ENCODE measurements around the gene SLC17A4.
A peak's percentile ranks its signal among the peaks of the same experiment; 100 is the strongest.

The SLC17A4 gene

DNA sequence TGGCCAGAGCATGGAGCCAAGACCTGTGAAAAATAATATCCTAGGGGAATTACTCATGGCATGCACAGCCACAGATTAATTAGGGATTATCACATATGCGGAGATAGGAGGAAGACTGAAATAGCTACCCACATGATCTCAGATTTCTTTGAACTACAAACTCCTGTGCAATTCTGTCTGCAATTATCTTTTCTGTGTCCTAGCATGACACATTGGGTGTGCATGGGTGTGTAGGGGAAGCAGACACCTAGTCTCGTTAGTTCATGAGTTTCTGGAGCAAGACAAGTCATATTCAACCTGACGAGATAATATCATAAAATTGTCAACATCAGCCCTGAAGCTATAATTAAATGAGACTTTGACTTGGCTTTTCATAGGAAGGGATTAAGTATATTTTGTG, 3.6 kb upstream of the SLC17A4 start:
- no peak for DNase-seq (ENCODE audit: low read depth)

DNA sequence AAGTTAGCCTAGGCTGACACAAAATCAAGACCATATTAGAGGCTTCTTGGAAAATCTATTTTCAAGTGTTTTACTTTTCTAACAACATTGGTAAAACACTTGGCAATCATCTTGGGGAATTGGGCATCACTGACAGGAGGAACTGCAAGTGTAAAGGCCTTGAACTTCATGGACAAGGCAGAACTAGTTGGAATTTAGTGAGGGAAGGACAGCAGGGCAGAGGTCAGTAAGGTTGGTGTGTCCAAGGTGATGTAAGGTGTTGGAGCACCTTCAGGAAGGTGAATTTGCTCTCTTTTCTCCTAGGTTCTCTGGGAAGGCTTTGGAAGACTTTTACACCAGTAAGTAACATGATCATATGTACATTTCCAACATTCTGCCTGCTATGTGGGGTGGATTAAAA, 1.5 kb upstream of the SLC17A4 start:
- DNase-seq (ENCODE audit: low read depth) = no peak

DNA sequence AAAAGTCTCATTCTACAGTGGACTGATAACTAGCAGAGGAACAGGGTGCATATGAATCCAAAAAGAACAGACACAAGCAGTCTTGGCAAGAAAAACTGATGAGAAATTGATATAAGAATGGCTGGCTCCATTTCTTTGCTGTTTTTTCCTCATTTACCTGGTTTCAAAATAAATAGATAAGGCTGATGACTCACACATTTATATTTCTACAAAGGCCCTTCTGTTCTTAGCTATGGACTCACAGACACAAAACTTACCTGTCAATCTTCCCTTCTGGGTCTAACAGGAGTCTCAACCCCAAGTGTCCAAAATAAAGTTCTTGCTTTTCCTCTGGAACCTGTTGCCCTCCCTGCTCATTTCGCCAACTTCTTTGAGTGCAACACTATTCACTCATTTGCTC, 941 bp downstream of the SLC17A4 start:
- DNase-seq (ENCODE audit: low read depth) = no peak

DNA sequence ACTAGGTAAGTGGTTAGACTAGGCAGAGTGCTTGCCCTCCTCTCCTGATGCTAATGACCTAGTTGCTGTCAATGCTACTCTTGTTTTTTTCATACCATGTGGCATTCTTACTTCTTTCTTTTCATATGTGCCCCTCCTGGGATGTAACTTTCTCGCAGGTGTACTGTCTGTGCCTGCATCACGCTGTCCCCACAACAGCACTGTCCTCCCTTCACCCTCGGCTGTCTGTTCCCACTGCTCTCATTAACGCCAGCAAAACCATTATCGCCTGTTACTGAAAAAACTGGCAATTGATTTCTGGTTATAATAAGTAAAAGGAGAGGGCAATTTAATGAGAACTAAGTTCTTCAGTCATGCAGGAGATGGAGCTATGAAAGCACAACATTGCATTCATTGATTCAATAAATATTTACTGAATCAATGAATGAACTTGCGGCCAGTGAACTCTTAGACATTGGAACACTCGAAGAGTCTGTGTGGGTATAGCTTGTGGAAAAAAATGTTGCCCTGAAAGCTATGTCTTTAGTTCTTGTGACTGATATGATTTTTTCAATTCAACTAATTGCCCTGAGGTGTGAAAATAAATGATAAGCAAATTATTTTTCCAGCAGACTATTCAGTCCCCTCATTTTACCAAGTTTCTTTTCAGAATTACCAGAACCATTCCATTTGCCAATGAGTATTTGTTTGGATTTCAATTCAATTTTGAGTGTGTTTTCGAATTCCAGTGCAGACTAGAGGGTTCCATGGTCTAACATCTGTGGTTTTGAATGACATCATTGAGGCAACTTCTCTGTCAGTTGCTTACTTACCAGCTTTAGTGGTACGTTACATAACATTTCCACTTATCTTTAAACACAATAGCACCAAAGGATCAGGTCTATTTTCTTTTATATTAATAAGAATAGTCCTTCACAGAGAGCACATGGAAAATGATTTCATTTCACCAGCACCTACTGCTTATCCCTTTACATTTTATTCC, 2.1 kb downstream of the SLC17A4 start:
- no peak for DNase-seq (ENCODE audit: low read depth)

DNA sequence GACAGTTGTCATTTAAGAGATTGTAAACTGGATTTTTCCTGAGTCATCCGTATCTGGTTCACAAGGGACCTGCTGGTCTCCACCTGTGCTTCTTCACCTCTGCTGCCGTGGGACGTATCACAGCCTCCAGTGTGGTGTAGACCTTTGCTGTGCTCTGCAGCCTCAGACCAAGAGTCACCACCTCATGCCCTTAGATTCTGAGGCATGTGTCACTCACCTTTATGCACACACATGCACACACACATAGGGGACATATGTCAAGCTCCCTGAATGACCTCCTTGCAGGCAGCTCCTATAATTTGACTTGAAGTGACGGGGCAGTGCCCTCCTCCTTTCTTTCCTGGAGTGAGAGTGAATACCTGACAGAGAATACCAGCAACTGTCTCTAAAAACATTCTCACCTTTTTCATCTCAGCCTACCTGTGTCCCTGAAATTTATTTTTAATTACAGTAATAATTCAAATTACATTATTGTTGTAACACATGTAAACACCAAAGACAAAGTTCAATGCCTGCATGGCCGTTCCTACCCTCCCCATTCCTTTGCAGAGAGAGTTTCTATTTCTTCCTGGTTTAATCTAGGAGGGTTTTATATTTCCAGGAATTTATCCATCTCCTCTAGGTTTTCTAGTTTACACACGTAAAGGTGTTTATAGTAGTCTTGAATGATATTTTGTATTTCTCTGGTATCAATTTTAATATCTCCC, 3.5 kb downstream of the SLC17A4 start:
- no peak for DNase-seq (ENCODE audit: low read depth)

DNA sequence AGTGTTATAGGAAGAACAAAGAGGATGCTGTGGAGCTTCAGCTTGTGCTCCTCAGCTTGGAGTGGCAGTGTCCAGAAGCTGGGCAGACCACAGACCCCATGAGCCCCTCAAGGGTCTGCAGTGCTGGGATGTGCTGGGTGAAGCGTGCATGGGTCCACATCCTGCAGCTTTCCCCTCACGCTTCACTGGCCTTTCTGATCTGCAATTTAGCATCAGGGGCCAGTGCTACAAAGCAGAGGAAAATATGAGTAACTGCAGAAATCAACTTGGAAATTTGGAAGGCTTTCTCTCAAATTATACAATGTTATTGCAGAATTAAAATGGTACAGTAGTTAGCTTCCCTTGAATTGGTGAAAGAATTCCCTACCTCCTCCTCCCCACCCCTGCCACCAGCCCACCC, 10.1 kb downstream of the SLC17A4 start:
- no peak for DNase-seq (ENCODE audit: low read depth)

DNA sequence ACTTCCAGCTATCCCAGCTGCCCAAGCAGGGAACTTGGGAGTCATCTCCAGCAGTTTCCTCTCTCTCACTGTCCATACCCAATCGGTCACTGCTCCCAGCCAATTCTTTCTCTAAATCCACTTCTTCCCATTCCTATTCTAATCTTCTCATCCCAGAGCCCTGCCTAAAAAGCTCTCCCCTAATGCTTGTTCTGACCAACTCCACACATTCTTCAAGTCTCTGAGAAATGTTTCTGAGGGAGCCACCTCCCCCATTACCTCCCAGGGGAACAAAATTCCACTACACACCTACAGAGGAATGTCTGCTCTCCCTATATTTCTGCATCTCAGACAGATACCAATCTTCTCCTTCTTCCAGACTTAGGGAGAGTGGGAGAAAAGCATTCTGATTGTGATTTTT, 14.0 kb downstream of the SLC17A4 start:
- no peak for DNase-seq (ENCODE audit: low read depth)

DNA sequence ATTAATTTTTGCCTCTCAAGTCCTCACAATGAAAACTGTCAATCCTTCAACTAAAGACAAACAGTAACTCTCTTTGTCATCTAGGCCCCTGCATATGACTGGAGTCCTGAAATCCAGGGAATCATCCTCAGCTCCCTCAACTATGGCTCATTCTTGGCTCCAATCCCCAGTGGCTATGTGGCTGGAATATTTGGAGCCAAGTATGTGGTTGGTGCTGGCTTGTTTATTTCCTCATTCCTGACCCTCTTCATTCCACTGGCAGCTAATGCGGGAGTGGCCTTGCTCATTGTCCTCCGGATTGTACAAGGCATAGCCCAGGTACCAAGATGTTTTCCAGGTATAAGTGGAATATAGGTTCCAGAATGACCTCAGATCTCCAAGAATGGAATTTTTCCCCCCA, 15.4 kb downstream of the SLC17A4 start:
- no peak for DNase-seq (ENCODE audit: low read depth)

DNA sequence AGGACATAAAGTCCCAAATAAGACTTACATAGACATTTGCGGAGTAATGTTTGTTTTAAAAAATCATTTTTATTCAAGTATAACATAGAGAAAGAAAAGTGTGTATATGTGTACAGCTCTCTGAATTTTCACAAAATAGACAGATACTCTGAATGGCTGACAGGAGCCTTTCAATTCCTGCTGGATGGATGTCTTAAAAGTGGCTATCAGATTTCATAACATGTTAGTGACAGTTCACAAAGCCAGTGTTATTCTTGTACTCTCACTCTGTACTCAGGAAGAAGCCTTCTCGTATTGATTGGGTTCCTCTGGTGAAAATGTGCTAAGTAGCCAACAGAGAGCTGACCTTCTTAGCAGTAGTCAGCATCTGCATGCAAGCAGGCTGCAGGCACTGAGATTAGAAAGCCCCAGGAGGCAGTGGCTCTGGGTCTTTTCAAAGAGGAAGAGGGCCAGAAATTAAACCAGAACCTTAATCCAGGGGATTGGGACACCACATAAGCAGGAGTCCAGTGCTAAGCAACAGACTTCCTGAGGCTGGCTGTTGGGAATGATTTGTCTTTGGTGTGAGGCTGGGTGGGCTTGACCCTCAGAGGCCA, 19.7 kb downstream of the SLC17A4 start:
- no peak for DNase-seq (ENCODE audit: low read depth)

DNA sequence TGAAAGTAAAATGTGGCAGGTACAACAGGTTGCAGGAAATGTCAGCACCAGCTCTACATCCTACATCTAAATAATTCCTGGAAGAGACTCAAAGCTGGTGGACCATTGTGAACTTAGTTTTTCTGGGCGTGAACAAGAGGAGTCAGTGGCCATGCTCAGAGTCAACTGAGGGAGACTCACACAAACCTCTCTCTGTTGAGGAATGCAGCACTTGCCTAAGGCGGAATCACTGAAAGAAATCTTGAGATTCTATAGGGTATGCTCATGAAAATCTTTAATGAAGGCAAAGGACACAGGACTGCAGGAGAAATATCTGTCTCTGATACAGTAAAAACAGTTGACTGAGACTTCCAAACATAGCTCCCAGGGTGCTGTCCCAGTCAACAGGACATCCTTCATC, 22.5 kb downstream of the SLC17A4 start:
- DNase-seq (ENCODE audit: low read depth) = no peak

DNA sequence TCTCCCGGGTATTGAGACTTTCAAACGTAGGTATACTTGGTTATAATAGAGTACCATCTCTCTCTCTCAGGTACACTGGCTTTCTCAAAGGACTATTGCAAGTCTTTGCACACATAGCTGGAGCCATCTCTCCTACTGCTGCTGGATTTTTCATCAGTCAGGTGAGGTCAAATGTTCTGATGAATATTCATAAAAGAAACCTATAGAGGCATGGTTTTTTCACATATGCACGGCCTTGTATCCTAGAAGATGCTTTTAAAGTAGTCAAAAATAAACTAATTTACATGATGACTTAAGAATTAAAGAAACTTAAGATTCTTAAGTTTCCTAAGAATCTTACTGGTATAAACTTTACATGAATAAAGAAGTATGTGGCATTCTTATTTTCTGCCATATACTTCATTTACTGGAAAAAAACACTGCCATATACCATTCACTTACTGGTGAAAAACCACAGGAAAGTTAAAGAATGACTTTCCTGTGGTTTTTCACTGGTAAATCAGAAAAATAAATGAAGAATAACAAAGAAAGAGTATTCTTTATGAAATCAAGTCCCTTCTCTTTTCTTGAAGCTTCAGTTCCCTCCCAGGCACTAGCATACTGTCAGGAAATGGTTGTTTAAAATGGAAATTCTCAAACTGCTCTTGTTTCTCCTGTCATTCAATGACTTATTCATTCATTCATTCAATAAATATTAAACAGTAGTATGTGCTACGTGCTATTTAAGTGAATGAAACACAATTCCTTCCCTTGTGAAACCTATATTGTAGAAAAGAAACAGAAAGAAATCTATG, 23.5 kb downstream of the SLC17A4 start:
- no peak for DNase-seq (ENCODE audit: low read depth)

DNA sequence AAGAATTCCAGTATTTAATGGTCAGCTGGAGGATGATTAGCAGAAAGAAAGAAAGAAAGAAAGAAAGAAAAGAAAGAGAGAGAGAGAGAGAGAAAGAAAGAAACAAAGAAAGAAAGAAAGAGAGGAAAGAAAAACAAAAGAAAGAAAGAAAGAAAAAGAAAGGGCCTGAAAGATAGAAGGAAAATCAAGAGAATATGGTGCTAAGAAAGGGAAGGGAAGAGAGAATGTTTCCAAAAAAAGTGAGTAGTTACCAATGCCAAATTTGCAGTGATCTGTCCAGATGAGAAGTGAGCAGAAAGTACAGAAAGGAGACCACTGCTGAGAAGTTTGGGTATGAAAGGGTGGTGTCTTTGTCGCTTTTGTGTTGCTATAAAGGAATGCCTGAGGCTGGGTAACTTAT, 26.6 kb downstream of the SLC17A4 start:
- no peak for DNase-seq (ENCODE audit: low read depth)

DNA sequence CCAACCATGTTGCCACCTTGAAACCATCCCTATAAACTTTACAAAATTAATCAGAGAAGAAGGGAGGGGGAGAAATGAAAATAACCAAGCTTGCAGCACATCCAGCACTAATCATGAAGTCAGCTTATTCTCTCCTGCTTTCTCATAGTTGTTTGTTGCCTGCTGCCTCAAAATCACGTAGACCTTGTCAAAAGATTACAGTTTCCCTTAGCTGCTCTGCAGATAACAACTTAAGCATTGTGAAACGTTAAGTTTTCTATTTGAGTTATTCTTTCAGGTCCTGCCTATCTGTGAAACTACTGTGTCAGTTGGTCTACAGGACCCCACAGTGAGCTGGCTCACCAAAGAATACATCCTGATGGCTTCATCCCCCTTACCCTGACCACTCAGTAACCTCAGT, 32.9 kb downstream of the SLC17A4 start:
- DNase-seq (ENCODE audit: low read depth) = no peak

DNA sequence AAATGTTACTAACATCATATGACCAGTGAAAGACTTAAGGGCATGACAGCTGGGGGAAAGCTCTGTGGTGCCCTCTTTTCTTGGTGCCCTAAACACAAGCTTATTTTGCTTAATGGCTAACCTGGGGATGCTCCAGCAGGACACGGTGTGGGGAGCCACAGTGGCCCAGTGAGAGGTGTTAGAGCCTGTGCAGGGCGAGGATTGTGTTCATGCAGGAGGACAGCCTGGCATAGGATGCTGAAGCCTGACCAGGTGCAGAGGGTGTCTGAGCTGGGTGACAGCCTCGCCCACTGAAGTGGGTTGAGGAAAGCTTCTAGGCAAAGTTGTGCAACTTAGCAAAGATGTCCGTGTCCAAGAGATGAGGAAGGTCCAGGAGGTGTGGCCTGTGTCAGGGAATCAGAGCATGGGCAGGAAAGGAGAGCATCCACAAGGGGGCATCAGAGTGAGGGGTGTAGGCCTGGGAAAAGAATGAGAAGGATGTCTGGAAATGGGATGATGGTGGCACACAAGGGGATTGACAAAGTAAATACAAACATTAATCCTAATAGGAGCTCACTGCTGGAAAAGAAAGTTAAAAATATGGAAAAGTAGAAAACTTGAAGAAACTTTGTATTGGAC, 33.9 kb downstream of the SLC17A4 start:
- DNase-seq (ENCODE audit: low read depth) = peak; percentile 7

DNA sequence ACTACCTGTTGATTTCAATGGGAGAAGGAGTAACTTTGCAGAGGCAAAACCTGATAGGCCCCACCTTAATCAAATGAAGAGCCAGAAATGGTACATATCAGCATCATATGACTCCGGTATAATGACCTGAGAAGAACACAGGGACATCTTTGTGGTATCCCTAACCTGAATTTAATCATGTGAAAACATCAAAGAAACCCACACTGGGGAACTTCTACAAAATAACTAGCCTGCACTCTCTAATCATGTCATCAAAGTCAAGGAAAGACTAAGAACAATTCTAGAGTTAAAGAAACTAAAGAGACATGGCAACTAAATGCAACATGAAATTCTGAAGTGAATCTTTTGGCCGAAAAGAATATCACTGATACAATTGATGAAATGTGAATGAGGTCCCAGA, 34.9 kb downstream of the SLC17A4 start:
- DNase-seq (ENCODE audit: low read depth) = no peak

DNA sequence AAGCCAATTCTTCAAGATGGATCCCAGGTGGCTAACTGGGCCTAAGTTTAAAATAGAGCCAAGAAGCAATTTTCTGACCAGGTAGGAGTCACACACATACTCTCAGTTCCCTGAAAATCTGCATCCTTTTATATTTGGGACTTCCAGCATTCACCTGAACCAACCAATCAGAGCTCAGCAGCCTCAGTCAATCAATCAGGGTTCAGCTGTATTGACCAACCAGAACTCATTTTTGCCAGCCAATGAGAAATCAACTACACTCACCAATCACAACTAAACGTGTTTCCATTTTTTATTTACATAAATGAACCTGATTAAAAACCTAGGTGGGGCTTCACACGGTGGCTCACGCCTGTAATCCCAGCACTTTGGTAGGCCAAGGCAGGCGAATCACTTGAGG, 37.5 kb downstream of the SLC17A4 start:
- DNase-seq (ENCODE audit: low read depth) = no peak

DNA sequence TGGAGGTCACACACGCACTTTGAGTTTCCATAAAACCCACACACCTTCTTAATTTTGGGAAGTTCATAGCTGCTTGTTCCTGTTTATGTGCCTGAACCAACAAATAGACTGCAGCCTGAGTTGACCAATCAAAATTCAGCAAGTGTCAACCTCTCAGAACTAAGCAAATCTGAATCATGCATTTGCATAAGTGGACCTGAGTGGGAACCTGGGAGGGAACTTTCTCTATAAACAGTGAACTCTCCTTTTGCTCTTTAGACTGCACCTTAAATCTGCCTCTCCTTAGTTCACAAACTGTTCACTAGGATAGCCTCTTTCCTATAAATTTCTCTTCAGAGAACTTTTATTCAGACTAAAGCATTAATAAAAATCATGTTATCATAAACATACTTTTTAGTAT, 39.4 kb downstream of the SLC17A4 start:
- DNase-seq (ENCODE audit: low read depth) = no peak

DNA sequence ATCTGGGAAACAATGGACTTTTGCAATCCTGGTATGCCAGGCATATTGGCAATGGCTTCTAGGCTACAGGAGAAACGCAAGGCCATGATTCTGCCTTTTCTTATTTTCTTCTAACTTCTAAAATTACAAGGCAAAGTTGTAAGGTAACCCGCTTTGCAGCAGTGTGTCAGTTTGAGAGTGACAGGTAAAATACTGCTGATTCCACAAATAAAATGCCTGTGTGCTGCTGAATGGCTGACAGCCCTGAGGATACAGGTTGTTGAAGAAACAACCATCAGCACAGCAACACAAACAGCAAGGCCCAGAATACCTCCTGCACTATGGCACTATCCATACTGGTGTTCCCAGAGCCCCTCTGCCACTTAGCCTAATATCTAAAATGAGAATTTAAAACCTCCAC, 40.2 kb downstream of the SLC17A4 start:
- DNase-seq (ENCODE audit: low read depth) = no peak

DNA sequence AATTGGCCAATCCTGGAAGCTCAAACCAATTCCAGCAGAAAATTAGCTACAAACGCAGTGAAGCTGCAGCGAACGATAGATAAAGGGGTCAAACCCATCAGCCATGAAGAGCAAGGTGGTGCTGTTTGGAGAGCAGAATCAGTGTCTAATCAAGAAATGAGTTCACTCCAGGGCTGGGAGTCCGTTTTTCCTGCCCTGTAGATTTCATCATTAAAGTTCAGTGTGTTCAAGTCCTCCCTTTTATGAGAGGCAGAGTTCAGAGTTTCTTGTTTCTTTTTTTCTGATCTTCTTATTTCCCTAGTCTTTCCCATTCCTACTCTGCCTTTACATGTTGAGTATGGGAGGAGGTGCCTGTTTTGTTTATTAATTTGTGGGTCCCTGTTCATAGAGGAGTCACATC, 46.9 kb downstream of the SLC17A4 start:
- no peak for DNase-seq (ENCODE audit: low read depth)

DNA sequence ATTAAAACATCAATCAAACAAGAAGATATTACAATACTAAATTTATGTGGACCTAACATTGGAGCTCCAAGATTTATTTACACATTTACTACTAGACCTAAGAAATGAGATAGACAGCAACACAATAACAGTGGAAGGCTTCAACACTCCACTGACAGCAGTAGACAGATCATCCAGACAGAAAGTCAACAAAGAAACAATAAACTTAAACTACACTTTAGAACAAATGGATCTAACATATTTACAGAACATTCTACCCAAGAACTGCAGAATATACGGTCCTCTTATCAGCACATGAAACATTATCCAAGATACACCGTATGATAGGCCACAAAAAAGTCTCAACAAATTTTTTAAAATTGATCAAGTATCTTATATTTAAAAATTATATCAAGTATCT, 50.3 kb downstream of the SLC17A4 start:
- no peak for DNase-seq (ENCODE audit: low read depth)

DNA sequence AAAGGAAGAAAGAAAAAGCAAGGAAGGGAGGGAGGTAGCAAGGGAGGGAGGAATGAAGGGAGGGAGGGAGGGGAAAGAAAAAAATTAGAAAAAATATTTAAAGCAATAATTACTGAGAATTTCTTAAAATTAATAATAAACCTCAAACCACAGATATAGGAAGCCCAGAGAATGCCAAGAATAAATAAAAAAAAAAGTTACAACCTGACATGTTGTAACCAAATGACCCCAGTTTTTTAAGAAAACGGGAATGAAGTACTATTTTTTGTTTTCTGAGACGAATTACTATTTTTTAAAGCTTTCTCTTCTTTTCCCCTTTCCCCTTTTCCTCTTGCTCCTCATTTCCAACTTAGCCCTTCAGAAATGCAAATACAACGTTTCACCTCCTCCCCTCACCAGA, 60.7 kb downstream of the SLC17A4 start:
- DNase-seq (ENCODE audit: low read depth) = no peak

DNA sequence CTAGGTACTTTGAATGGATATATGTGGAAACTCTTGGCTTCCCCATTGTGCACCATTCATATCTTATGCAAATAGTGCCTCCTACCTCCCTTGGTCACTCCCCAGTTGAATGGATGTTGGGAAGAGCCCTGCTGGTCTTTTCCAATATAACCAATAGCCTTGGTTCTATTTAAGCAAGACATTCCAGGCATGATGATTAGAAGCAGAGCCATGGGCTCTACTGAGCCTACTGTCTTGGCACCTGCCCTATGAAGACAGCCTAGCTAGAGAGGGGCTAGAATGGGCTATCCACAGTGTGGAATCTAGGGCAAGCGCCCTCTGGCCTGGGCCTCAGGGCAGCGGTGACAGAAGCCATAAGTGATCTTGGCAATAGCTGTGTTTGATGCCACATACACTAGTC, 61.7 kb downstream of the SLC17A4 start:
- no peak for DNase-seq (ENCODE audit: low read depth)
